ENCODE data around the gene INF2.

- TF ChIP-seq, protein P1, sequence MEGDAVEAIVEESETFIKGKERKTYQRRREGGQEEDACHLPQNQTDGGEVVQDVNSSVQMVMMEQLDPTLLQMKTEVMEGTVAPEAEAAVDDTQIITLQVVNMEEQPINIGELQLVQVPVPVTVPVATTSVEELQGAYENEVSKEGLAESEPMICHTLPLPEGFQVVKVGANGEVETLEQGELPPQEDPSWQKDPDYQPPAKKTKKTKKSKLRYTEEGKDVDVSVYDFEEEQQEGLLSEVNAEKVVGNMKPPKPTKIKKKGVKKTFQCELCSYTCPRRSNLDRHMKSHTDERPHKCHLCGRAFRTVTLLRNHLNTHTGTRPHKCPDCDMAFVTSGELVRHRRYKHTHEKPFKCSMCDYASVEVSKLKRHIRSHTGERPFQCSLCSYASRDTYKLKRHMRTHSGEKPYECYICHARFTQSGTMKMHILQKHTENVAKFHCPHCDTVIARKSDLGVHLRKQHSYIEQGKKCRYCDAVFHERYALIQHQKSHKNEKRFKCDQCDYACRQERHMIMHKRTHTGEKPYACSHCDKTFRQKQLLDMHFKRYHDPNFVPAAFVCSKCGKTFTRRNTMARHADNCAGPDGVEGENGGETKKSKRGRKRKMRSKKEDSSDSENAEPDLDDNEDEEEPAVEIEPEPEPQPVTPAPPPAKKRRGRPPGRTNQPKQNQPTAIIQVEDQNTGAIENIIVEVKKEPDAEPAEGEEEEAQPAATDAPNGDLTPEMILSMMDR (conservative IDR thresholded peaks at IDR 0.05; ENCODE audit: low read depth in 2 of 2) = peak in 1 of 2 experiments; percentile 28; a peak in 1 of 4 replicates
- TF ChIP-seq POLR2AphosphoS5 (IDR thresholded peaks at IDR 0.05; ENCODE audit: low read depth) (peak; percentile 61), EZH2 (IDR thresholded peaks at IDR 0.05; ENCODE audit: low read depth, unreplicated experiment) (no peak), ZNF331 (CRISPR knock-in tag; IDR thresholded peaks at IDR 0.05; ENCODE audit: low read depth) (no peak), EZH2phosphoT487 (IDR thresholded peaks at IDR 0.05; ENCODE audit: unreplicated experiment) (no peak), JUNB (IDR thresholded peaks at IDR 0.05; ENCODE audit: unreplicated experiment) (no peak), CREB1 (CRISPR knock-in tag; IDR thresholded peaks at IDR 0.05; ENCODE audit: low read depth) (no peak), STAT1 (IDR thresholded peaks at IDR 0.05; ENCODE audit: unreplicated experiment) (no peak), ZNF114 (CRISPR knock-in tag; IDR thresholded peaks at IDR 0.05) (no peak), NANOG (IDR thresholded peaks at IDR 0.05; ENCODE audit: borderline replicate concordance) (no peak)
- TF ChIP-seq, protein P2, sequence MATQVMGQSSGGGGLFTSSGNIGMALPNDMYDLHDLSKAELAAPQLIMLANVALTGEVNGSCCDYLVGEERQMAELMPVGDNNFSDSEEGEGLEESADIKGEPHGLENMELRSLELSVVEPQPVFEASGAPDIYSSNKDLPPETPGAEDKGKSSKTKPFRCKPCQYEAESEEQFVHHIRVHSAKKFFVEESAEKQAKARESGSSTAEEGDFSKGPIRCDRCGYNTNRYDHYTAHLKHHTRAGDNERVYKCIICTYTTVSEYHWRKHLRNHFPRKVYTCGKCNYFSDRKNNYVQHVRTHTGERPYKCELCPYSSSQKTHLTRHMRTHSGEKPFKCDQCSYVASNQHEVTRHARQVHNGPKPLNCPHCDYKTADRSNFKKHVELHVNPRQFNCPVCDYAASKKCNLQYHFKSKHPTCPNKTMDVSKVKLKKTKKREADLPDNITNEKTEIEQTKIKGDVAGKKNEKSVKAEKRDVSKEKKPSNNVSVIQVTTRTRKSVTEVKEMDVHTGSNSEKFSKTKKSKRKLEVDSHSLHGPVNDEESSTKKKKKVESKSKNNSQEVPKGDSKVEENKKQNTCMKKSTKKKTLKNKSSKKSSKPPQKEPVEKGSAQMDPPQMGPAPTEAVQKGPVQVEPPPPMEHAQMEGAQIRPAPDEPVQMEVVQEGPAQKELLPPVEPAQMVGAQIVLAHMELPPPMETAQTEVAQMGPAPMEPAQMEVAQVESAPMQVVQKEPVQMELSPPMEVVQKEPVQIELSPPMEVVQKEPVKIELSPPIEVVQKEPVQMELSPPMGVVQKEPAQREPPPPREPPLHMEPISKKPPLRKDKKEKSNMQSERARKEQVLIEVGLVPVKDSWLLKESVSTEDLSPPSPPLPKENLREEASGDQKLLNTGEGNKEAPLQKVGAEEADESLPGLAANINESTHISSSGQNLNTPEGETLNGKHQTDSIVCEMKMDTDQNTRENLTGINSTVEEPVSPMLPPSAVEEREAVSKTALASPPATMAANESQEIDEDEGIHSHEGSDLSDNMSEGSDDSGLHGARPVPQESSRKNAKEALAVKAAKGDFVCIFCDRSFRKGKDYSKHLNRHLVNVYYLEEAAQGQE (IDR thresholded peaks at IDR 0.05; ENCODE audit: unreplicated experiment) = no peak
- TF ChIP-seq, protein P3, sequence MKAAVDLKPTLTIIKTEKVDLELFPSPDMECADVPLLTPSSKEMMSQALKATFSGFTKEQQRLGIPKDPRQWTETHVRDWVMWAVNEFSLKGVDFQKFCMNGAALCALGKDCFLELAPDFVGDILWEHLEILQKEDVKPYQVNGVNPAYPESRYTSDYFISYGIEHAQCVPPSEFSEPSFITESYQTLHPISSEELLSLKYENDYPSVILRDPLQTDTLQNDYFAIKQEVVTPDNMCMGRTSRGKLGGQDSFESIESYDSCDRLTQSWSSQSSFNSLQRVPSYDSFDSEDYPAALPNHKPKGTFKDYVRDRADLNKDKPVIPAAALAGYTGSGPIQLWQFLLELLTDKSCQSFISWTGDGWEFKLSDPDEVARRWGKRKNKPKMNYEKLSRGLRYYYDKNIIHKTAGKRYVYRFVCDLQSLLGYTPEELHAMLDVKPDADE (IDR thresholded peaks at IDR 0.05) = no peak
- TF ChIP-seq, protein P4, sequence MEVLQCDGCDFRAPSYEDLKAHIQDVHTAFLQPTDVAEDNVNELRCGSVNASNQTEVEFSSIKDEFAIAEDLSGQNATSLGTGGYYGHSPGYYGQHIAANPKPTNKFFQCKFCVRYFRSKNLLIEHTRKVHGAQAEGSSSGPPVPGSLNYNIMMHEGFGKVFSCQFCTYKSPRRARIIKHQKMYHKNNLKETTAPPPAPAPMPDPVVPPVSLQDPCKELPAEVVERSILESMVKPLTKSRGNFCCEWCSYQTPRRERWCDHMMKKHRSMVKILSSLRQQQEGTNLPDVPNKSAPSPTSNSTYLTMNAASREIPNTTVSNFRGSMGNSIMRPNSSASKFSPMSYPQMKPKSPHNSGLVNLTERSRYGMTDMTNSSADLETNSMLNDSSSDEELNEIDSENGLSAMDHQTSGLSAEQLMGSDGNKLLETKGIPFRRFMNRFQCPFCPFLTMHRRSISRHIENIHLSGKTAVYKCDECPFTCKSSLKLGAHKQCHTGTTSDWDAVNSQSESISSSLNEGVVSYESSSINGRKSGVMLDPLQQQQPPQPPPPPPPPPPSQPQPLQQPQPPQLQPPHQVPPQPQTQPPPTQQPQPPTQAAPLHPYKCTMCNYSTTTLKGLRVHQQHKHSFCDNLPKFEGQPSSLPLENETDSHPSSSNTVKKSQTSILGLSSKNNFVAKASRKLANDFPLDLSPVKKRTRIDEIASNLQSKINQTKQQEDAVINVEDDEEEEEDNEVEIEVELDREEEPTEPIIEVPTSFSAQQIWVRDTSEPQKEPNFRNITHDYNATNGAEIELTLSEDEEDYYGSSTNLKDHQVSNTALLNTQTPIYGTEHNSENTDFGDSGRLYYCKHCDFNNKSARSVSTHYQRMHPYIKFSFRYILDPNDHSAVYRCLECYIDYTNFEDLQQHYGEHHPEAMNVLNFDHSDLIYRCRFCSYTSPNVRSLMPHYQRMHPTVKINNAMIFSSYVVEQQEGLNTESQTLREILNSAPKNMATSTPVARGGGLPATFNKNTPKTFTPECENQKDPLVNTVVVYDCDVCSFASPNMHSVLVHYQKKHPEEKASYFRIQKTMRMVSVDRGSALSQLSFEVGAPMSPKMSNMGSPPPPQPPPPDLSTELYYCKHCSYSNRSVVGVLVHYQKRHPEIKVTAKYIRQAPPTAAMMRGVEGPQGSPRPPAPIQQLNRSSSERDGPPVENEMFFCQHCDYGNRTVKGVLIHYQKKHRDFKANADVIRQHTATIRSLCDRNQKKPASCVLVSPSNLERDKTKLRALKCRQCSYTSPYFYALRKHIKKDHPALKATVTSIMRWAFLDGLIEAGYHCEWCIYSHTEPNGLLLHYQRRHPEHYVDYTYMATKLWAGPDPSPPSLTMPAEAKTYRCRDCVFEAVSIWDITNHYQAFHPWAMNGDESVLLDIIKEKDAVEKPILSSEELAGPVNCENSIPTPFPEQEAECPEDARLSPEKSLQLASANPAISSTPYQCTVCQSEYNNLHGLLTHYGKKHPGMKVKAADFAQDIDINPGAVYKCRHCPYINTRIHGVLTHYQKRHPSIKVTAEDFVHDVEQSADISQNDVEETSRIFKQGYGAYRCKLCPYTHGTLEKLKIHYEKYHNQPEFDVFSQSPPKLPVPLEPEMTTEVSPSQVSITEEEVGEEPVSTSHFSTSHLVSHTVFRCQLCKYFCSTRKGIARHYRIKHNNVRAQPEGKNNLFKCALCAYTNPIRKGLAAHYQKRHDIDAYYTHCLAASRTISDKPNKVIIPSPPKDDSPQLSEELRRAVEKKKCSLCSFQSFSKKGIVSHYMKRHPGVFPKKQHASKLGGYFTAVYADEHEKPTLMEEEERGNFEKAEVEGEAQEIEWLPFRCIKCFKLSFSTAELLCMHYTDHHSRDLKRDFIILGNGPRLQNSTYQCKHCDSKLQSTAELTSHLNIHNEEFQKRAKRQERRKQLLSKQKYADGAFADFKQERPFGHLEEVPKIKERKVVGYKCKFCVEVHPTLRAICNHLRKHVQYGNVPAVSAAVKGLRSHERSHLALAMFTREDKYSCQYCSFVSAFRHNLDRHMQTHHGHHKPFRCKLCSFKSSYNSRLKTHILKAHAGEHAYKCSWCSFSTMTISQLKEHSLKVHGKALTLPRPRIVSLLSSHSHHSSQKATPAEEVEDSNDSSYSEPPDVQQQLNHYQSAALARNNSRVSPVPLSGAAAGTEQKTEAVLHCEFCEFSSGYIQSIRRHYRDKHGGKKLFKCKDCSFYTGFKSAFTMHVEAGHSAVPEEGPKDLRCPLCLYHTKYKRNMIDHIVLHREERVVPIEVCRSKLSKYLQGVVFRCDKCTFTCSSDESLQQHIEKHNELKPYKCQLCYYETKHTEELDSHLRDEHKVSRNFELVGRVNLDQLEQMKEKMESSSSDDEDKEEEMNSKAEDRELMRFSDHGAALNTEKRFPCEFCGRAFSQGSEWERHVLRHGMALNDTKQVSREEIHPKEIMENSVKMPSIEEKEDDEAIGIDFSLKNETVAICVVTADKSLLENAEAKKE (CRISPR knock-in tag; IDR thresholded peaks at IDR 0.05) = no peak
Measured at GRCh38 chr14:104689109-104689880, at the start of gene INF2.
